HG03064 (cell line): ENCODE results near the gene FAM117B.
A peak's percentile ranks its signal among the peaks of the same experiment; 100 is the strongest.

Experiments
- ATAC-seq: cut with Tn5 transposase; IDR thresholded peaks from one replicate; pipeline ENCODE4 v1.9.1; 2021; ENCODE audit warnings: low read depth; ENCODE audit not compliant: unreplicated experiment

Gene FAM117B

GRCh38 chr2:202756598-202756997 is 121.8 kb downstream of the FAM117B start:
- no peak for ATAC-seq

GRCh38 chr2:202757339-202757738 is 122.6 kb downstream of the FAM117B start:
- no peak for ATAC-seq

GRCh38 chr2:202758128-202758527 is 123.4 kb downstream of the FAM117B start:
- ATAC-seq: no peak

- ATAC-seq: no peak
These were observed 123.8 kb downstream of the FAM117B start for GRCh38 chr2:202758604-202759003.

- no peak for ATAC-seq
These were observed 126.1 kb downstream of the FAM117B start for GRCh38 chr2:202760848-202761247.

- ATAC-seq: no peak
These were observed 127.8 kb downstream of the FAM117B start for GRCh38 chr2:202762556-202762955.

GRCh38 chr2:202763916-202764315 is 129.1 kb downstream of the FAM117B start:
- ATAC-seq: no peak

GRCh38 chr2:202764991-202765390 is 130.2 kb downstream of the FAM117B start:
- no peak for ATAC-seq

- ATAC-seq: no peak
These were observed 130.7 kb downstream of the FAM117B start for GRCh38 chr2:202765436-202765835.

GRCh38 chr2:202768273-202768672 is 133.5 kb downstream of the FAM117B start:
- no peak for ATAC-seq

GRCh38 chr2:202769201-202769600 is 134.4 kb downstream of the FAM117B start:
- ATAC-seq: no peak

GRCh38 chr2:202771336-202771735 is 136.6 kb downstream of the FAM117B start:
- no peak for ATAC-seq

- no peak for ATAC-seq
These were observed 137.1 kb downstream of the FAM117B start for GRCh38 chr2:202771741-202772460.

- ATAC-seq: no peak
These were observed 138.7 kb downstream of the FAM117B start for GRCh38 chr2:202773301-202773973.

GRCh38 chr2:202774104-202774503 is 139.3 kb downstream of the FAM117B start:
- no peak for ATAC-seq

GRCh38 chr2:202778217-202778616 is 143.4 kb downstream of the FAM117B start:
- no peak for ATAC-seq

- ATAC-seq: peak; percentile 94
These were observed 145.8 kb downstream of the FAM117B start for GRCh38 chr2:202780514-202781021.

- ATAC-seq: no peak
These were observed 148.3 kb downstream of the FAM117B start for GRCh38 chr2:202782940-202783558.

GRCh38 chr2:202786842-202787241 is 152.1 kb downstream of the FAM117B start:
- ATAC-seq: no peak

GRCh38 chr2:202790676-202791075 is 155.9 kb downstream of the FAM117B start:
- ATAC-seq: no peak

- no peak for ATAC-seq
These were observed 163.2 kb downstream of the FAM117B start for GRCh38 chr2:202797944-202798343.
